ENCODE data around the gene SEC62.
"Not testable (repeated sequence)": the region's sequence is repeated elsewhere in the genome, so short reads cannot be mapped to it uniquely, and the experiment has no call there.

The SEC62 gene

GRCh38 chr3:169968224-169968885 is 1.7 kb downstream of the SEC62 start:
- no peak for DNase-seq

GRCh38 chr3:169969174-169970095 is 2.8 kb downstream of the SEC62 start:
- no peak for DNase-seq

- DNase-seq, result no peak
Observed at GRCh38 chr3:169970847-169971246, 4.2 kb downstream of the SEC62 start.

GRCh38 chr3:169971522-169971921 is 4.9 kb downstream of the SEC62 start:
- no peak for DNase-seq

- no peak for DNase-seq
Observed at GRCh38 chr3:169980055-169980454, 13.4 kb downstream of the SEC62 start.

GRCh38 chr3:169984292-169984691 is 17.7 kb downstream of the SEC62 start:
- DNase-seq, result no peak

GRCh38 chr3:169990431-169990830 is 23.8 kb downstream of the SEC62 start:
- no peak for DNase-seq

- no peak for DNase-seq
Observed at GRCh38 chr3:169992156-169992555, 25.5 kb downstream of the SEC62 start.

GRCh38 chr3:169992781-169993180 is 26.2 kb downstream of the SEC62 start:
- DNase-seq, result no peak

- no peak for DNase-seq
Observed at GRCh38 chr3:169993761-169994160, 27.2 kb downstream of the SEC62 start.

- DNase-seq, result no peak
Observed at GRCh38 chr3:169996063-169996462, 29.5 kb downstream of the SEC62 start.

- peak; percentile 52 for DNase-seq
Observed at GRCh38 chr3:169998668-169999131, 32.1 kb downstream of the SEC62 start.

GRCh38 chr3:169999433-169999832 is 32.8 kb downstream of the SEC62 start:
- DNase-seq, result no peak

GRCh38 chr3:170000051-170000450 is 33.4 kb downstream of the SEC62 start:
- no peak for DNase-seq

- DNase-seq, result no peak
Observed at GRCh38 chr3:170002231-170002630, 35.6 kb downstream of the SEC62 start.

GRCh38 chr3:170002879-170003278 is 36.3 kb downstream of the SEC62 start:
- DNase-seq, result no peak

GRCh38 chr3:170003881-170004356 is 37.3 kb downstream of the SEC62 start:
- DNase-seq, result no peak

GRCh38 chr3:170007031-170007663 is 40.5 kb downstream of the SEC62 start:
- no peak for DNase-seq

GRCh38 chr3:170010498-170010897 is 43.9 kb downstream of the SEC62 start:
- DNase-seq, result no peak

GRCh38 chr3:170012683-170013400 is 46.2 kb downstream of the SEC62 start:
- no peak for DNase-seq

- DNase-seq, result no peak
Observed at GRCh38 chr3:170016057-170016456, 49.5 kb downstream of the SEC62 start.

- not testable (repeated sequence) for DNase-seq
Observed at GRCh38 chr3:170019306-170019705, 52.7 kb downstream of the SEC62 start.

GRCh38 chr3:170021083-170021482 is 54.5 kb downstream of the SEC62 start:
- DNase-seq, result no peak

Data from amniotic stem cell (primary cell).